Stimulated activated naive CD4-positive, alpha-beta T cell (primary cell): Measurements from ENCODE around the gene DHRS4.

Experiments used
- DNase-seq, 6 experiments: peaks; one replicate each; lab custom pipeline; 2025; lab: John Stamatoyannopoulos, UW

DHRS4 gene

DNA sequence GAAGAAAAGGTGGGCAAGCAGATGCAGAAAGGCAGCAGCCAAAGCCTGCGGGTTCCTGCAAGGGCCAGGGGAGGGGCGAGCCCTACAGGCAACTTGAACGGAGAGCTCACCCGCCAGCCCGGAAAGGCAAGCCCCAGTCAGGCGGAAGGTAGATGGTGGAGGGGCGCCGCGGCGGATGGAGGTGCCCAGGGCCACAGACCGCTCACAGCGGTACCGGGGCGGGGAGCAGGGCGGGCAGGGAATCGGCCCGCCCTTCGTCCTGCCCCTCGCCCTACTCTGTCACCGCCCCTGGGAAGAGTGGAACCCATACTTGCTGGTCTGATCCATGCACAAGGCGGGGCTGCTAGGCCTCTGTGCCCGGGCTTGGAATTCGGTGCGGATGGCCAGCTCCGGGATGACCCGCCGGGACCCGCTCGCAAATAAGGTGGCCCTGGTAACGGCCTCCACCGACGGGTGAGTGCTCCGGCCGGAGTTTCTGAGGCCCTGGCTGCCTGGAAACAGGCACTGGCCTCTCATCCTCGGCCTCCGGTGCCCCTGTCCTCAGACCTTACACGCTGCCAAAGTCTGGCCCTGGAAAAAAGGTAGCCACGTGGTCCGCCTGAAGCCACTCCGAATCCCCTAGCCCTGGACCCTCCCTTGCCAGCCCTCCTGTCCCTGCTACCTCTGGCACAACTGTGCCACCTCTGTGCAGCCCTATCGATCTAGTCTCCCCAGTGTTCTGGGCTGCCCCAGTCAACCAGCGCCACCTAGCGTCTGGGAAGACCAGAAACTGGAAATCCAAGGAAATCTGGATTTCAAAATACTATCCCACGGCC is at the start of gene DHRS4:
DHRS4 (plus strand) TSS at position 307 of the 815 bp plus-strand sequence; CDS start at position 326, 19 bp downstream.
- DNase-seq = peak; percentile 67 to 81 (median 75)

GRCh38 chr14:23910101-23910875 is 43.3 kb upstream of the DHRS4 start:
- DNase-seq = no peak

DNA sequence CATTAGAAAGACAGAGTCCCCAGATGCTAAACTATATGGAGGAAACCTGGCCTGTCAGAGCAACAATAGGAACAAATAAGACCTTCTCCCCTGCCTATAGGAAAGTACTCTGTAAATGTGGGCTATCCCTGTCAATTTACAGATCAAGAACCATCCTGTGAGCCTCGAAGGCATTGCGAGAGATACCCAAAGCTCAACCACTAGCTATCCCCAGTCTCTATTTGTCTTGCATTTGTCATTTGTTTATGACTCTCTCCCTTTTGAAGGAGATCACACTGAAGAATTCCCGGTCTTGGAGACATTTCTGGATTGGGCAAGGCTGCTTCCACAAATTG is 42.7 kb upstream of the DHRS4 start:
- DNase-seq = no peak

DNA sequence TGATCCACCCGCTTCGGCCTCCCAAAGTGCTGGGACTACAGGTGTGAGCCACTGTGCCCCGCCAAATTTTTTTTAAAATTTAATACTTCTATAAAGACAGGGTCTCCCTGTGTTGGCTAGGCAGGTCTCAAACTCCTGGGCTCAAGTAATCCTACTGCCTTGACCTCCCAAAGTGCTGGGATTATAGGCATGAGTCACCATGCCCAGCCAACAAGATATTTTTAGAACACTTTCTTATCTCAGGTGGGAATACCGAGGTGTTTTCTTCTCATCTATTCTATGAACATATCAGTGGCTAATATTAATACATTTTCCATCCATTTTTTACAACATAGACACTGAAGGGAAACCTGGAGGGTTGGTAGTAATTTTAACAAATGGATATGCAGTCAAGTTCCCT is 38.0 kb upstream of the DHRS4 start:
- no peak for DNase-seq

GRCh38 chr14:23916004-23916403 is 37.6 kb upstream of the DHRS4 start:
- no peak for DNase-seq

GRCh38 chr14:23916446-23916845 is 37.1 kb upstream of the DHRS4 start:
- DNase-seq = no peak

- no peak for DNase-seq
Measured at GRCh38 chr14:23922545-23922944, 31.0 kb upstream of the DHRS4 start.

DNA sequence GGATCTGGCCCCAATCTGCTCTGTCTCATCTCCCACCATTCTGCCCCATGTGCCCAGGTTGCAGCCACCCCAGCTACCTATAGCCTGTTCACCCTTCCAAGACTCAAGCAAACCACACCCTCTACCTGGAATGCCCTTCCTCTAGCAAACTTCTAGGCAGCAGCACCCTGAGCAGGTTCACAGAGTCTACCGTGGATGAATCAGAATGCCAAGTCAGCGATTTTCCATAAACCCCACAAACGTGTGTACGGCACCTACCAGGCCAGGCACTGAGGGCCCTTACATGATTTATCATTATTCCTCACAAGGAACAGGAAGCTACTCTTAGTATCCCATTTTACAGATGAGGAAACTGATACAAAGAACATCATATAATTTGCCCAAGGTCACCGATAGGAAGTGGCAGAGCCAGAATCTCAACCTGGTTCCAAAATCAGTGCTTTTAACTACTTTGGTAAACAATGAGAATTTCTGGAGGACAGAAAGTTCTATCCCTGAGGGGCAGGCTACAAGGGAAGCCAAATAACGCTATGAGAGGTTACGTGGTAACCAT is 28.0 kb upstream of the DHRS4 start:
- DNase-seq = no peak

DNA sequence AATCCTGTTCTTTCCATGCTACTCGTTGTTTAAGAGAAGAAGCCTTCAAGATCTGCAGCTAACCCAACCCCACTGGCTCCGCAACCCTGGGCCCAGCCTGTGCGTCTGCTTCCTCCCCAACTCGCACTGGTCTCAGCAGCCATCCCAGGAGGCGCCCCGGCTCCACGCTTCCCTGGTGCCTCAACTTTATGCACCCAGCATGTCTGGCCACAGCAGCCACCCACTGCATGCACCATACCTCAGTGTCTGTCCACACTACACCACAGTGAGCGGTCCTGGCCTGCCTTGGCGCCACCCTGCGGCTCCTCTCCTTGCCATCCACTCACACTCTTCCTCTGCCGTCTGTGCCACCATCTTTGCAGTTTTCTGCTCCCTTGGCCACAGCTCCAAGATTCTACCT is 27.0 kb upstream of the DHRS4 start:
- no peak for DNase-seq

DNA sequence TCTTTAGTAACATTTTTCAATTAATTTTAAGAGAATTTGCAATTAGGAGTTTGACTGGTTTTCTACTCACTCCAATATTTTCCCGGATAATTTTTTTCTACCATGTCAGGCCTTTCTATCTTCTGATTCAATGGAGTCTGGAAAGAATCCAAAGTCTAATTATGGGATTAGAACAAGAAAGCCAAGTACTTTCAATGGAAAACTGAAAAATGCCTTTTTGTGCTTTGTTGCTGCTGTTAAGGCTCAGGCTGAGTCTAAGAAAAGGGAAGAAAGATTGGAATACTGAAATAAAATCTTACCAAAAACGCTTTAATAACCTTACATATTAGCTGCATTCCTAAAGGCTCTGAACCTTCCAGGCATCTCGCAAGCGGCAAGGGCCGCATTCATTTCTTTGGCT is 24.4 kb upstream of the DHRS4 start:
- no peak for DNase-seq

DNA sequence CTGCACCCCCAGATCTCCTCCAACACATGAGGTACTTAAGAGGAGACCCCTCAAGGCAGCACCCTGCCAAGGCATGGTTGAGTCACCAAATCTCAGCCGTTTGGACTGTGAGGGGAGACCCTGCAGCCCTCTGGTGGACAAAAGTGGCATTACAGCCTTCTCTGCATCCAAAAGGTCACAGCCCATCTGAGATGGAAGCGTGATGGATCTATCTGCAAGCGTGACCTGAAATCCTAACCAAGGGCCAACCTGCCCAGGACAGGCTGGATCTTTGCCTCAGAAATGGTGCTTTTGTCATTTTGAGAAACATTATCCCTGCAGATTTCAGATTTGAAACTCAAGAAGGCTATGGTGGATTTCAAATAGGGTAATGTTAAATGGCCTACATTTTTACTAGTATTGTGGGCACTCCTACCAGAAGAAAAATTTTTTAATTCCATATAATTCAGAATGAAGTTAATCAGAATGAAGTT is 23.7 kb upstream of the DHRS4 start:
- peak; percentile 48 to 85 (median 72) for DNase-seq

DNA sequence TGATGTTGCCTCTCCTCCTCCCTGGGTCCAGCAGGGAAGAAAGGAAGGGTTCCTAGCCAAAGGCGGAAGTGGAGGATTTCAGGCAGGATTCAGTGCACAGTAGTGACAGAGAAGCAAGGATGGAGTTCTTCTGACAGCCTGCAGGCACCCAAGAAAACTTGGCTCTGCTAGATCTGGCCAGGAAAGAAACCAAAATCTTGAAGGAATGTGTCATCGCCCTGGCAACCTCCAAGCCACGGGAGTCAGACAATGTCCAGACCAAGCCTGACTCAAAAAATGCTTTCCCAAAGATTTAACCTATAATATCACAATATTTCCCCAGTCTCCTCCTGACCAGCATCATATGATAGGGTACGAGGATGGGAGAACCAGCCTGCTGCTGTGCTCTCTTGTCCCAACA is 22.8 kb upstream of the DHRS4 start:
- no peak for DNase-seq

- DNase-seq = no peak
Measured at GRCh38 chr14:23931721-23932289, 21.8 kb upstream of the DHRS4 start.

GRCh38 chr14:23932639-23933038 is 20.9 kb upstream of the DHRS4 start:
- no peak for DNase-seq

- no peak for DNase-seq
Measured at GRCh38 chr14:23933108-23933741, 20.3 kb upstream of the DHRS4 start.

GRCh38 chr14:23933742-23934128 is 19.8 kb upstream of the DHRS4 start:
- no peak for DNase-seq

GRCh38 chr14:23935158-23935557 is 18.4 kb upstream of the DHRS4 start:
- no peak for DNase-seq

DNA sequence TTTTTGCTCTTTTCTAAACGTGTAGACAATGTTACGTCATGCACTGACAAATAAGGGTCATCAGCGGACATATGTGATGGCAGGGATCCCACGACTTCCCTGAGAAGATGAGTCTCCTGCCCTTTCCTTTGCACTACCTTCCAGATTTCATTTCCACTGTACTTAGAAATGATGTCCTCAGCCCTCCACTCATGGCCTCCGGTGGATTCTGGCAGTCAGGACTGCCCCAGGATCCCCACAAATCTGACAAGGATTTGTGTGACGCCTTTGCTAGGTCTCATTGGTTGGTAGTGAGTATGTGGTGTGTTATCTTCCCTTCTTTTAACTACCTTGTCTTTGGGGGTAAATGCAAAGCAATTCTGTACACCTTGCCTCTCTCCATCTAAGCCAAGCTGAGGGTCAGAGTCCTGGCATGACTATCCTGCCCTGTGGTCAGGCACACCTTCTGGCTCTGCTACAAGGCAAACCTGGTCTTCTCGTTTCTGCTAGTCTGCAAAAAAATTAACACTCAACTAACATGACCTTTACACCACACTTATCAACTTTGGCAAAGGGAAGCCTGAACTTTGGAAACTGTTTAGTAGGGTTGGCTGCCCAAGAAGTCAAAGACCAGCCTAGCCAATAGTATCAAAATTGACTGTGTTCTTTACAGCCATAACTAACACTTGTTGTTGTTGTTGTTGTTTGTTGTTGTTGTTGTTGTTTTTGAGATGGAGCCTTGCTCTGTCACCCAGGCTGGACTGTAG is 17.3 kb upstream of the DHRS4 start:
- DNase-seq = no peak

GRCh38 chr14:23937203-23937602 is 16.4 kb upstream of the DHRS4 start:
- DNase-seq = no peak

- DNase-seq = no peak
Measured at GRCh38 chr14:23938823-23939222, 14.7 kb upstream of the DHRS4 start.

DNA sequence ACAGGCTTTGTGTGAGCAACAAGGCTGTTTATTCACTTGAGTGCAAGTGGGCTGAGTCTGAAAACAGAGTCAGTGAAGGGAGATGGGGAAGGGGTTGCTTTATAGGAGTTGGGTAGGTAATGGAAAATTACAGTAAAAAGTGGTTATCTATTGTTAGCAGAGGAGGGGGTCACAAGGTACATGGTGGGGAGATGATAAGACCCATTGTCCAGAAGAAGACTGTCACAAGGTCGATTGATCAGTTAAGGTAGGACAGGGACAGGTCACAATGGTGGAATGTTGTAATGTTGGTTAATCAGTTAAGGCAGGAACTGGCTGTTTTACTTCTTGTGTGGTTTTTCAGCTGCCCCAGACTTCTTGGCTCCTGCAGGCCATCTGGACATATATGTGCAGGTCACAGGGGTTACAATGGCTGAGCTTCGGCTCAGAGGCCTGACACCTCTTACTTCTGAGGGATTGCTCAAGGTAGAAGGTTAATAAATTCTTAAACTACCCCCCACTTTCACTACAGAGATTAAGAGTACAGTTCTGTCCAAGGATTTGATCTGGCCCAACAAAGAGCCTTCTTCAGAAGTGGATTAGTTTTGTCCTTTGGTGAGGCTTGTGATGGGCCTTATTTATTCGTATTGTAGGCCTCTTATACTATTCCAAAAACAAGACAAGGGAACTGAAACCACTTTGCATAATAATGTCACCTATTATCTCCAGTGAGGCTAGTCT is 13.8 kb upstream of the DHRS4 start:
- DNase-seq = no peak
